Epithelial cell of prostate (primary cell): ENCODE data around the gene OMG.
A peak's percentile ranks its signal among the peaks of the same experiment; 100 is the strongest.
"Not testable (repeated sequence)": the region's sequence is repeated elsewhere in the genome, so short reads cannot be mapped to it uniquely, and the experiment has no call there.

Experiments used
- DNase-seq: peaks from one replicate; pipeline ENCODE4 v3.0.0-alpha.2; 2011; ENCODE audit warnings: low read depth, low spot score
- H3K27ac ChIP-seq: fragments of 450-650 bp; 2 replicates; pipeline ENCODE4 v1.5.1; 2017; ENCODE audit warnings: mild to moderate bottlenecking

The OMG gene

GRCh38 chr17:31297090-31297489 is at the start of gene OMG:
TSS of gene OMG (minus strand) at chr17:31297239. CDS start at chr17:31296331, 908 bp downstream.
- H3K27ac ChIP-seq: no peak within 1 kb of the TSS
- DNase-seq: no peak

GRCh38 chr17:31345191-31345747 is 48.2 kb upstream of the OMG start:
- not testable (repeated sequence) for DNase-seq, H3K27ac ChIP-seq

GRCh38 chr17:31339906-31340661 is 43.0 kb upstream of the OMG start:
- peak overlapping the region; percentile 5 for H3K27ac ChIP-seq
- DNase-seq: peak; percentile 39

GRCh38 chr17:31329221-31329620 is 32.2 kb upstream of the OMG start:
- H3K27ac ChIP-seq: no peak overlapping the region
- no peak for DNase-seq

GRCh38 chr17:31328160-31328535 is 31.1 kb upstream of the OMG start:
- H3K27ac ChIP-seq: peak overlapping the region; percentile 39
- DNase-seq: no peak

GRCh38 chr17:31327534-31328159 is 30.6 kb upstream of the OMG start:
- peak overlapping the region; percentile 39 for H3K27ac ChIP-seq
- DNase-seq: no peak

GRCh38 chr17:31323551-31323950 is 26.5 kb upstream of the OMG start:
- no peak for DNase-seq
- H3K27ac ChIP-seq: no peak overlapping the region

GRCh38 chr17:31321966-31322365 is 24.9 kb upstream of the OMG start:
- H3K27ac ChIP-seq: no peak overlapping the region
- DNase-seq: no peak

- DNase-seq: no peak
- peak within 1 kb of the TSS; percentile 24 for H3K27ac ChIP-seq
Observed at GRCh38 chr17:31321481-31321880, 24.4 kb upstream of the OMG start, which contains the start of gene EVI2A. TSS of gene EVI2A (minus strand) at chr17:31321622. CDS start at chr17:31319013, 2,609 bp downstream.

- H3K27ac ChIP-seq: peak overlapping the region; percentile 24
- DNase-seq: no peak
Observed at GRCh38 chr17:31320791-31321190, 23.8 kb upstream of the OMG start.

GRCh38 chr17:31320241-31320640 is 23.2 kb upstream of the OMG start:
- H3K27ac ChIP-seq: no peak overlapping the region
- DNase-seq: no peak

GRCh38 chr17:31318851-31319661 is 22.0 kb upstream of the OMG start:
- no peak overlapping the region for H3K27ac ChIP-seq
- DNase-seq: no peak

- no peak for DNase-seq
- peak overlapping the region; percentile 35 for H3K27ac ChIP-seq
Observed at GRCh38 chr17:31318298-31318801, 21.3 kb upstream of the OMG start.

- H3K27ac ChIP-seq: peak overlapping the region; percentile 84
- DNase-seq: no peak
Observed at GRCh38 chr17:31314782-31315100, 17.7 kb upstream of the OMG start.

GRCh38 chr17:31313982-31314781 is 17.1 kb upstream of the OMG start, which contains the start of gene EVI2B:
TSS of gene EVI2B (minus strand) at chr17:31314054. CDS start at chr17:31305609, 8,445 bp downstream.
- DNase-seq: peak; percentile 69
- peak within 1 kb of the TSS; percentile 84 for H3K27ac ChIP-seq

- not testable (repeated sequence) for H3K27ac ChIP-seq, DNase-seq
Observed at GRCh38 chr17:31312223-31312622, 15.2 kb upstream of the OMG start.

- DNase-seq: no peak
- no peak overlapping the region for H3K27ac ChIP-seq
Observed at GRCh38 chr17:31311526-31311925, 14.5 kb upstream of the OMG start.

GRCh38 chr17:31310886-31311285 is 13.8 kb upstream of the OMG start:
- no peak overlapping the region for H3K27ac ChIP-seq
- no peak for DNase-seq

- DNase-seq: no peak
- H3K27ac ChIP-seq: no peak overlapping the region
Observed at GRCh38 chr17:31310260-31310659, 13.2 kb upstream of the OMG start.

- H3K27ac ChIP-seq: no peak overlapping the region
- DNase-seq: no peak
Observed at GRCh38 chr17:31309556-31309955, 12.5 kb upstream of the OMG start.
